HCT116 (cell line): ENCODE measurements around the gene CYBRD1. TPM values are rescaled to one million over a fixed set of nuclear protein-coding genes. Genes with fewer than 3 reads are reported as not detected.

Experiments
- ATAC-seq: fragments of 200-7000 bp; cut with Tn5 transposase; 2 replicates; pipeline ENCODE4 v1.9.1; 2020; ENCODE audit warnings: mild to moderate bottlenecking, moderate library complexity
- BruUV-seq: library from RNA; stranded (reverse); fragments of 400-500 nt; replicated peaks from 2 replicates; lab custom pipeline; 2021; lab: Mats Ljungman, UMichigan
- CTCF ChIA-PET: fragments of 300-600 bp; sonication (Branson Sonifier 250); formaldehyde crosslinking; loops from one replicate; lab custom pipeline; 2021; ENCODE audit warnings: antibody characterized with exemption; lab: Charles Lee
- POLR2A ChIA-PET: fragments of 300-600, 350-600 bp; sonication (Branson Sonifier 250); formaldehyde crosslinking; loops from one replicate; lab custom pipeline; 2021; ENCODE audit warnings: antibody characterized with exemption; lab: Charles Lee
- RAD21 ChIA-PET, 2 experiments: fragments of 300-600 bp; sonication (Branson Sonifier 250); formaldehyde crosslinking; loops; one replicate each; lab custom pipeline; 2023; ENCODE audit warnings: low total read pairs in 2 of 2; ENCODE audit not compliant: uncharacterized antibody in 2 of 2, unreplicated experiment in 2 of 2, low non-redundant PET in 1 of 2; lab: Charles Lee
- DNase-seq: peaks from one replicate; pipeline ENCODE4 v3.0.0-alpha.2; 2010; ENCODE audit warnings: low read depth, low spot score
- H2AFZ ChIP-seq: fragments of 200-600 bp; shearing (Covaris generic), sonication (generic); 2 replicates; pipeline ENCODE4 v1.6.1; 2017; ENCODE audit warnings: low read depth, mixed run types, mixed read lengths, antibody characterized with exemption, low read length; ENCODE audit not compliant: poor library complexity, severe bottlenecking
- H3K27ac ChIP-seq: 2 replicates; pipeline ENCODE4 v1.5.1; 2012; ENCODE audit warnings: low read depth, low read length
- H3K27me3 ChIP-seq: fragments of 200-600 bp; sonication (generic); 2 replicates; pipeline ENCODE4 v1.6.1; 2016; ENCODE audit warnings: mixed run types, low read length, mixed read lengths; ENCODE audit not compliant: insufficient read depth
- H3K36me3 ChIP-seq, 2 experiments: fragments of 200-500 bp in 1 of 2; fragments of 200-600 bp in 1 of 2; sonication (Bioruptor generic) in 1 of 2; sonication (generic) in 1 of 2; 2 replicates each; pipeline versions ENCODE4 v1.5.1 to v1.6.1; 2014 to 2016; ENCODE audit warnings: low read length in 2 of 2, inconsistent platforms in 1 of 2, mixed read lengths in 1 of 2, mixed run types in 1 of 2; ENCODE audit not compliant: insufficient read depth in 2 of 2, control insufficient read depth in 1 of 2
- H3K4me1 ChIP-seq, 2 experiments: fragments of 200-600 bp in 1 of 2; sonication (generic) in 1 of 2; 2 replicates each; pipeline versions ENCODE4 v1.5.1 to v1.6.1; 2012 to 2017; ENCODE audit warnings: low read length in 2 of 2, inconsistent platforms in 1 of 2, mild to moderate bottlenecking in 1 of 2, mixed read lengths in 1 of 2, mixed run types in 1 of 2, moderate library complexity in 1 of 2; ENCODE audit not compliant: insufficient read depth in 2 of 2, control insufficient read depth in 1 of 2
- H3K4me2 ChIP-seq: fragments of 200-600 bp; sonication (generic); 2 replicates; pipeline ENCODE4 v1.6.1; 2017; ENCODE audit warnings: mixed run types, low read length, mixed read lengths
- H3K4me3 ChIP-seq, 2 experiments: fragments of 200-600 bp in 1 of 2; sonication (generic) in 1 of 2; replicated peaks in 1 of 2; 2 replicates each; pipeline ENCODE4 v1.5.1; 2011 to 2016; ENCODE audit warnings: low read length in 2 of 2, control low read depth in 1 of 2, low read depth in 1 of 2, mild to moderate bottlenecking in 1 of 2, mixed read lengths in 1 of 2, mixed run types in 1 of 2
- H3K79me2 ChIP-seq: fragments of 200-600 bp; sonication (generic); 2 replicates; pipeline ENCODE4 v1.6.1; 2017; ENCODE audit warnings: mild to moderate bottlenecking, mixed run types, low read length, moderate library complexity, mixed read lengths; ENCODE audit not compliant: insufficient read depth
- H3K9ac ChIP-seq: fragments of 200-600 bp; sonication (generic); 2 replicates; pipeline ENCODE4 v1.6.1; 2016; ENCODE audit warnings: low read length, mixed read lengths
- H3K9me2 ChIP-seq: fragments of 200-600 bp; sonication (generic), shearing (Covaris generic); 2 replicates; pipeline ENCODE4 v1.6.1; 2017; ENCODE audit warnings: mixed run types, mild to moderate bottlenecking, moderate library complexity; ENCODE audit not compliant: insufficient read depth
- H3K9me3 ChIP-seq, 2 experiments: fragments of 200-500 bp in 1 of 2; fragments of 200-600 bp in 1 of 2; sonication (Bioruptor generic) in 1 of 2; sonication (generic) in 1 of 2; 2 replicates each; pipeline ENCODE4 v1.6.1; 2014 to 2017; ENCODE audit warnings: low read length in 2 of 2, mixed read lengths in 2 of 2, inconsistent platforms in 1 of 2, low read depth in 1 of 2, mild to moderate bottlenecking in 1 of 2, mixed run types in 1 of 2, moderate library complexity in 1 of 2; ENCODE audit not compliant: control insufficient read depth in 1 of 2, insufficient read depth in 1 of 2
- H4K20me1 ChIP-seq: fragments of 200-600 bp; sonication (generic), shearing (Covaris generic); 2 replicates; pipeline ENCODE4 v1.6.1; 2017; ENCODE audit warnings: mixed run types, mild to moderate bottlenecking, moderate library complexity; ENCODE audit not compliant: insufficient read depth
- CBX3 ChIP-seq: IDR thresholded peaks from 2 replicates; pipeline ENCODE4 v1.6.1; 2012; ENCODE audit warnings: low read depth
- EZH2phosphoT487 ChIP-seq: fragments of 200-600 bp; IDR thresholded peaks from 2 replicates; pipeline ENCODE4 v1.6.1; 2018; ENCODE audit warnings: antibody characterized with exemption, borderline replicate concordance
- JUND ChIP-seq: IDR thresholded peaks from 2 replicates; pipeline ENCODE4 v1.6.1; 2012
- POLR2A ChIP-seq: IDR thresholded peaks from 2 replicates; pipeline ENCODE4 v1.7.0; 2011; ENCODE audit warnings: borderline replicate concordance; ENCODE audit not compliant: insufficient read depth, insufficient read length; ENCODE audit errors: extremely low read depth
- SIN3A ChIP-seq: IDR thresholded peaks from 2 replicates; pipeline ENCODE4 v1.6.1; 2012; ENCODE audit warnings: low read depth
- SP1 ChIP-seq: IDR thresholded peaks from 2 replicates; pipeline ENCODE4 v1.6.1; 2012; ENCODE audit warnings: low read depth
- ZFX ChIP-seq: fragments of 450-650 bp; IDR thresholded peaks from 2 replicates; pipeline ENCODE4 v1.6.1; 2017
- intact Hi-C: fragments of 100-400 bp; cut with micrococcal nuclease; formaldehyde crosslinking; loops from 2 replicates; pipeline ENCODE4 v1.10.0; 2022
- total RNA-seq: library from RNA; stranded (reverse); gene quantifications from one replicate; pipeline ENCODE4 v1.2.1, GENCODE V29; 2021; ENCODE audit not compliant: unreplicated experiment
- TF ChIP-seq, protein P1 (sequence below): IDR thresholded peaks from 2 replicates; pipeline ENCODE4 v1.6.1; 2012
- TF ChIP-seq, protein P2 (sequence below): IDR thresholded peaks from 2 replicates; pipeline ENCODE4 v1.6.1; 2012
- TF ChIP-seq, protein P3 (sequence below), 3 experiments: fragments of 200-600 bp in 1 of 3; sonication (generic) in 1 of 3; IDR thresholded peaks in 2 of 3; conservative IDR thresholded peaks in 1 of 3; 2 replicates each; pipeline ENCODE4 v1.5.1; 2012 to 2017; ENCODE audit warnings: low read depth in 2 of 3, low read length in 2 of 3, antibody characterized with exemption in 1 of 3, borderline replicate concordance in 1 of 3, control low read depth in 1 of 3, mild to moderate bottlenecking in 1 of 3, mixed read lengths in 1 of 3, mixed run types in 1 of 3, moderate library complexity in 1 of 3; ENCODE audit not compliant: insufficient read depth in 1 of 3

The CYBRD1 gene
- total RNA-seq, 1 experiment from 2014 or later: 14.9 TPM

DNA sequence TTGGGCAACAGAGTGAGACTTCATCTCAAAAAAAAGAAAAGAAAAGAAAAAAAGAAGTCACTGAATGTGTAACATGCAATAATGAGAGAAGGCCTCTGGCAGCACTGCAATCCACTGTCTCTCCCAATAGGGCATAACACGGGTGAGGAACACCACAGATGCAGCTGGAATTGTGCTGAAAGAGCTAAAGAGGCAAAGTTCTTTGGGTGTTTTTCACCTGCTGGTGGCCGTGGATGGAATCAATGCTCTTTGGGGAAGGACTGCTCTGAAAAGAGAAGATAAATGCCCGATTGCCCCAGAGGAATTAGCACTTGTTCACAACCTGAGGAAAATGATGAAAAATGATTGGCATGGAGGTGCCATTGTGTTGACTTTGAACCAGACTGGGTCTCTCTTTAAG, 31.0 kb upstream of the CYBRD1 start:
- Histone ChIP-seq H3K9me2 (no peaks in the 10 kb centered on the region), H3K27me3 (no peaks in the 10 kb centered on the region), H3K36me3 (no peaks in the 10 kb centered on the region), H3K4me2 (no peak overlapping the region), H2AFZ (no peak overlapping the region), H4K20me1 (no peaks in the 10 kb centered on the region), H3K9me3 (no peaks in the 10 kb centered on the region), H3K9ac (no peak overlapping the region), H3K79me2 (no peaks in the 10 kb centered on the region), H3K27ac (no peak overlapping the region), H3K4me3 (no peak overlapping the region)
- CTCF ChIA-PET: no interaction called here
- ATAC-seq (no peak), DNase-seq (no peak)
- RAD21 ChIA-PET: no interaction called here
- BruUV-seq: no TSS peak
- intact Hi-C loops: no loop called here
- POLR2A ChIA-PET: no interaction called here
- TF ChIP-seq ZFX (no peak), CBX3 (no peak), EZH2phosphoT487 (no peak), JUND (no peak), SP1 (no peak), SIN3A (no peak), POLR2A (no peak)
- TF ChIP-seq, protein P1, sequence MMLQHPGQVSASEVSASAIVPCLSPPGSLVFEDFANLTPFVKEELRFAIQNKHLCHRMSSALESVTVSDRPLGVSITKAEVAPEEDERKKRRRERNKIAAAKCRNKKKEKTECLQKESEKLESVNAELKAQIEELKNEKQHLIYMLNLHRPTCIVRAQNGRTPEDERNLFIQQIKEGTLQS: no peak
- TF ChIP-seq, protein P2, sequence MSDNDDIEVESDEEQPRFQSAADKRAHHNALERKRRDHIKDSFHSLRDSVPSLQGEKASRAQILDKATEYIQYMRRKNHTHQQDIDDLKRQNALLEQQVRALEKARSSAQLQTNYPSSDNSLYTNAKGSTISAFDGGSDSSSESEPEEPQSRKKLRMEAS: no peak
- TF ChIP-seq, protein P3, sequence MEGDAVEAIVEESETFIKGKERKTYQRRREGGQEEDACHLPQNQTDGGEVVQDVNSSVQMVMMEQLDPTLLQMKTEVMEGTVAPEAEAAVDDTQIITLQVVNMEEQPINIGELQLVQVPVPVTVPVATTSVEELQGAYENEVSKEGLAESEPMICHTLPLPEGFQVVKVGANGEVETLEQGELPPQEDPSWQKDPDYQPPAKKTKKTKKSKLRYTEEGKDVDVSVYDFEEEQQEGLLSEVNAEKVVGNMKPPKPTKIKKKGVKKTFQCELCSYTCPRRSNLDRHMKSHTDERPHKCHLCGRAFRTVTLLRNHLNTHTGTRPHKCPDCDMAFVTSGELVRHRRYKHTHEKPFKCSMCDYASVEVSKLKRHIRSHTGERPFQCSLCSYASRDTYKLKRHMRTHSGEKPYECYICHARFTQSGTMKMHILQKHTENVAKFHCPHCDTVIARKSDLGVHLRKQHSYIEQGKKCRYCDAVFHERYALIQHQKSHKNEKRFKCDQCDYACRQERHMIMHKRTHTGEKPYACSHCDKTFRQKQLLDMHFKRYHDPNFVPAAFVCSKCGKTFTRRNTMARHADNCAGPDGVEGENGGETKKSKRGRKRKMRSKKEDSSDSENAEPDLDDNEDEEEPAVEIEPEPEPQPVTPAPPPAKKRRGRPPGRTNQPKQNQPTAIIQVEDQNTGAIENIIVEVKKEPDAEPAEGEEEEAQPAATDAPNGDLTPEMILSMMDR (IDR thresholded peaks at IDR 0.05 in 2 of 3, conservative IDR thresholded peaks at IDR 0.05 in 1 of 3; ENCODE audit: borderline replicate concordance in 1 of 3, insufficient read depth in 1 of 3, low read depth in 2 of 3, low read length in 2 of 3): no peak
- TF ChIP-seq, all 23 proteins: peak for 0
- no peaks in the 10 kb centered on the region for H3K4me1 ChIP-seq
